Mesodermal cell (in vitro differentiated cells): ENCODE data around the gene EGFL7. TPM values are rescaled to one million over a fixed set of nuclear protein-coding genes. Genes with fewer than 3 reads are reported as not detected.

Experiments
- H3K27ac ChIP-seq: 2 replicates; pipeline ENCODE4 v1.7.0; 2013; ENCODE audit warnings: mild to moderate bottlenecking, low read depth, low read length, moderate library complexity; ENCODE audit not compliant: severe bottlenecking
- H3K36me3 ChIP-seq: 2 replicates; pipeline ENCODE4 v1.7.1; 2013; ENCODE audit warnings: mild to moderate bottlenecking, low read length, moderate library complexity; ENCODE audit not compliant: control insufficient read depth, insufficient read depth
- H3K4me1 ChIP-seq: one replicate; pipeline ENCODE4 v1.7.1; 2013; ENCODE audit warnings: mild to moderate bottlenecking, low read length; ENCODE audit not compliant: insufficient read depth, control insufficient read depth, poor library complexity, severe bottlenecking
- H3K4me3 ChIP-seq: 2 replicates; pipeline ENCODE4 v1.7.0; 2013; ENCODE audit warnings: low read length, control low read depth, mild to moderate bottlenecking; ENCODE audit not compliant: insufficient read depth, poor library complexity, severe bottlenecking; ENCODE audit errors: extremely low read depth
- H3K9me3 ChIP-seq: 2 replicates; pipeline ENCODE4 v1.7.1; 2013; ENCODE audit warnings: mild to moderate bottlenecking, low read length, moderate library complexity; ENCODE audit not compliant: control insufficient read depth
- WGBS, 2 experiments: methylation state at CpG; one replicate each; pipeline ENCODE4 v1.1.5; 2013; ENCODE audit warnings: missing lambda C conversion rate in 2 of 2; ENCODE audit not compliant: insufficient coverage in 2 of 2; 5-methylcytosine and 5-hydroxymethylcytosine counted together
- polyA plus RNA-seq, 2 experiments: library from polyadenylated mRNA; stranded (reverse); fragments of 50-300 nt; gene quantifications; one replicate each; pipeline ENCODE4 v1.2.3, GENCODE V29; 2013

Gene EGFL7
- 188 TPM for polyA plus RNA-seq (2013, experiment 1 of 2)
- polyA plus RNA-seq (2013, experiment 2 of 2): 118 TPM

GRCh38 chr9:136662656-136663581, at the start of gene EGFL7:
Gene EGFL7 (plus strand): TSS chr9:136662916. CDS start chr9:136668283, 5,367 bp downstream.
- H3K36me3 ChIP-seq: peaks cover 3% of the 10 kb centered on the region
- H3K27ac ChIP-seq: peak within 1 kb of the TSS; percentile 92
- WGBS, 2 experiments: 80 to 86% methylated on average over 13 to 35 of the region's 38 CpGs
- peaks cover 22% of the 10 kb centered on the region for H3K4me1 ChIP-seq
- peak within 1 kb of the TSS; percentile 41 for H3K4me3 ChIP-seq
- no peaks in the 10 kb centered on the region for H3K9me3 ChIP-seq

- Histone ChIP-seq H3K4me1 (peaks cover 30% of the 10 kb centered on the region), H3K27ac (peak overlapping the region; percentile 84), H3K4me3 (no peak overlapping the region), H3K36me3 (no peaks in the 10 kb centered on the region), H3K9me3 (no peaks in the 10 kb centered on the region)
- 62 to 67% methylated on average over 11 to 15 of the region's 19 CpGs for WGBS, 2 experiments
These were observed 48.8 kb upstream of the EGFL7 start for GRCh38 chr9:136613824-136614371.

- no peaks in the 10 kb centered on the region for H3K9me3 ChIP-seq
- H3K4me1 ChIP-seq: peaks cover 28% of the 10 kb centered on the region
- no peak overlapping the region for H3K4me3 ChIP-seq
- no peaks in the 10 kb centered on the region for H3K36me3 ChIP-seq
- peak overlapping the region; percentile 53 for H3K27ac ChIP-seq
- WGBS, 2 experiments: 84 to 92% methylated on average over 13 to 16 of the region's 22 CpGs
These were observed 48.3 kb upstream of the EGFL7 start for GRCh38 chr9:136614372-136614922.

- peaks cover 28% of the 10 kb centered on the region for H3K4me1 ChIP-seq
These were observed 47.6 kb upstream of the EGFL7 start for GRCh38 chr9:136614967-136615623.

GRCh38 chr9:136615631-136616306, 46.9 kb upstream of the EGFL7 start:
- no peak overlapping the region for H3K4me3 ChIP-seq
- H3K9me3 ChIP-seq: no peaks in the 10 kb centered on the region
- WGBS, 2 experiments: 90 to 94% methylated on average over 11 to 16 of the region's 17 CpGs
- no peak overlapping the region for H3K27ac ChIP-seq
- peaks cover 28% of the 10 kb centered on the region for H3K4me1 ChIP-seq
- H3K36me3 ChIP-seq: no peaks in the 10 kb centered on the region

More at GRCh38 chr9:136614967-136615623, 47.6 kb upstream of the EGFL7 start:
- Histone ChIP-seq H3K36me3 (no peaks in the 10 kb centered on the region), H3K9me3 (no peaks in the 10 kb centered on the region), H3K27ac (peak overlapping the region; percentile 36), H3K4me3 (no peak overlapping the region)
- WGBS, 2 experiments: 84% methylated on average over 25 of the region's 25 CpGs

- peaks cover 28% of the 10 kb centered on the region for H3K4me1 ChIP-seq
- no peak overlapping the region for H3K4me3 ChIP-seq
- H3K36me3 ChIP-seq: no peaks in the 10 kb centered on the region
- 94 to 100% methylated on average over 4 to 10 of the region's 12 CpGs for WGBS, 2 experiments
- H3K9me3 ChIP-seq: no peaks in the 10 kb centered on the region
- no peak overlapping the region for H3K27ac ChIP-seq
These were observed 46.4 kb upstream of the EGFL7 start for GRCh38 chr9:136616307-136616635.

- H3K4me1 ChIP-seq: peaks cover 28% of the 10 kb centered on the region
- no peaks in the 10 kb centered on the region for H3K36me3 ChIP-seq
- H3K9me3 ChIP-seq: no peaks in the 10 kb centered on the region
- WGBS, 2 experiments: 91% methylated on average over 20 of the region's 22 CpGs
- H3K4me3 ChIP-seq: no peak overlapping the region
- H3K27ac ChIP-seq: no peak overlapping the region
These were observed 45.6 kb upstream of the EGFL7 start for GRCh38 chr9:136616948-136617695.

- H3K4me3 ChIP-seq: no peak overlapping the region
- H3K27ac ChIP-seq: no peak overlapping the region
- peaks cover 28% of the 10 kb centered on the region for H3K4me1 ChIP-seq
- WGBS, 2 experiments: 89 to 94% methylated on average over 22 to 24 of the region's 26 CpGs
- H3K36me3 ChIP-seq: no peaks in the 10 kb centered on the region
- H3K9me3 ChIP-seq: no peaks in the 10 kb centered on the region
These were observed 44.8 kb upstream of the EGFL7 start for GRCh38 chr9:136617746-136618579.
